GM19023 (cell line): Measurements from ENCODE around the gene SLC4A2.
"Not testable (repeated sequence)": the region's sequence is repeated elsewhere in the genome, so short reads cannot be mapped to it uniquely, and the experiment has no call there.

Experiments
- ATAC-seq: cut with Tn5 transposase; IDR thresholded peaks from one replicate; pipeline ENCODE4 v1.9.1; 2021; ENCODE audit warnings: mild to moderate bottlenecking, moderate library complexity; ENCODE audit not compliant: unreplicated experiment

SLC4A2 gene

GRCh38 chr7:151059367-151060112 is at the start of gene SLC4A2:
SLC4A2 (plus strand) TSS chr7:151059589; CDS start chr7:151061988, 2,399 bp downstream.
- ATAC-seq = peak; percentile 36

- ATAC-seq = no peak
Measured at GRCh38 chr7:151010037-151010306, 49.4 kb upstream of the SLC4A2 start.

- no peak for ATAC-seq
Measured at GRCh38 chr7:151010307-151011096, 48.9 kb upstream of the SLC4A2 start.

- ATAC-seq = no peak
Measured at GRCh38 chr7:151011097-151011409, 48.3 kb upstream of the SLC4A2 start.

- not testable (repeated sequence) for ATAC-seq
Measured at GRCh38 chr7:151011616-151012015, 47.8 kb upstream of the SLC4A2 start.

GRCh38 chr7:151012031-151012692 is 47.2 kb upstream of the SLC4A2 start:
- no peak for ATAC-seq

GRCh38 chr7:151012911-151013347 is 46.5 kb upstream of the SLC4A2 start:
- ATAC-seq = no peak

DNA sequence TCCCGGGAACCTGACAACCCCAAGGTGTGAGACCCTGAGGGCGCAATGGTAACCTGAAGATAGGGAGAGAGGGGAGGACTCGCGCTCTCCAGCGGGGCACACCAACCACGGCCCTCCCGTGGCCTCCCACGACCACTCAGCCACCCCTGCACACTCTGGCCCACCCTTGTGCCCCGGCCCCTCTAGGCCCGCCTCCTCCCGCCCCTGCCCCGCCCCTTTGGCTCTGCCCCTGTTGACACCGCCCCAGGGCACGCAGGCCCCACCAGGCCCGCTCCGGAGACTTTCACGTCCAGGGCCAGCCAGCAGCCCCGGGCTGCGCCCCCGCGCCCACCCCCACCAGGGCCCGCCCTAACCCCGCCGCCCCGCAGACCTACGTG is 46.0 kb upstream of the SLC4A2 start:
- peak; percentile 1 for ATAC-seq

- peak; percentile 61 for ATAC-seq
Measured at GRCh38 chr7:151013733-151014497, 45.5 kb upstream of the SLC4A2 start.

DNA sequence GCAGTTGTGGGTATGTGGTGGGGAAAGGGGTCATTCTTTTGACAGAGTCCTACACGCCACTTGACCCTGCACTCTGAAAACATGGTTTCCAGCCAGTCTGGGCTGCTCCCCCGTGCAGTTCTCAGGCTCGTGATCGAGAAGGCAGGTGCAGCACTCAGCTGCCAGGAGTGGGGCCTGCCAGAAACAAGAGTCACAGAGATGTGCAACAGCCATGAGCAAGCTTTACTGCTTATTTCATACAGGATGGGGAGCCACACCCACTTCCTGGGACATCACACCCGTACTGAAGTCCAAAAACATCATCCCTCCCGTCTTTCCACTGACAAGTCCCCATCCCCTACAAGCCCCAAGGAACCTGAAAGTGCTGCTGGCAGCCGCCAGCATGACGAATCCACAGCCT is 44.4 kb upstream of the SLC4A2 start:
- no peak for ATAC-seq

- no peak for ATAC-seq
Measured at GRCh38 chr7:151015967-151016366, 43.4 kb upstream of the SLC4A2 start.

DNA sequence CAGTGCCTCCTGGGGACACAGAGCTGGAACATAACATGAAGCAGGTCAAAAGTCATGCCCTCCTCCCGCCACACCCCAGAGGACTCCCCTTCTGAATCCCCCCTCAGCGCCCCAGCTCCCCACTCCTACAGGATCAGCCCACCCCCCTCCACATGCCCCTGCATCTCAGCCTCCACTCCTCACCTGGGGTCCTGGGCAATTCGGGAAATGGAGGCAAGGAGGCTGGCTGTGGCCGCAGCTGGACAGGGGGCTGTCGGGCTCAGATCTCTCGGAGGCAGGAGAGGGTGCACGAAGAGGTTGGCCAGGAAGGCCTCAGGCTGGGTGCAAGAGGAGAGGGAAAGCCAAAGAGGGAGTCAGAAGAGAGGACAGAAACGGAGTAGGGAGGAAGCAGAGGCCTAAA is 42.9 kb upstream of the SLC4A2 start:
- no peak for ATAC-seq

DNA sequence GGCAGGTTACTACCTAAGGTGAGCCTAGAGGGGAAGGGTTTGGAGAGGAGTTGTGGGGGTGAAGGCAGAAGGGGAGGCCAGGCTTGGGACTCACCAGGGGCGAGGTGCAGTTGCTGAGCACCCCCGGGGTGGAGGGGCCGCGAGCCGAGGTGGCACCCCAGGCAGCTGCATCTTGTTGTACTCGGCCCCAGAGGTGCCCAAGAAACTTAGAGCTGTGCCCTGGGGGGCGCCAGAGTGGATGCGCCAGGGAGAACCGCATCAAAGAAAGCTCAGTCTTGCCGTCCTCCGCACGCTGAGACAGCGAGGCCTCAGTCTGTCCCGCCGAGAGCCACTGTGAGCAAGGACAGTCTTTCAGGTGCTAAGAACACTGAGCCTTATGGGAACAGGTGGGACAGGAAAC is 42.4 kb upstream of the SLC4A2 start:
- no peak for ATAC-seq

GRCh38 chr7:151017370-151017952 is 41.9 kb upstream of the SLC4A2 start:
- ATAC-seq = no peak

GRCh38 chr7:151017953-151018420 is 41.4 kb upstream of the SLC4A2 start:
- peak; percentile 71 for ATAC-seq

GRCh38 chr7:151018421-151019129 is 40.8 kb upstream of the SLC4A2 start:
- no peak for ATAC-seq

- ATAC-seq = no peak
Measured at GRCh38 chr7:151019130-151019447, 40.3 kb upstream of the SLC4A2 start.

- ATAC-seq = no peak
Measured at GRCh38 chr7:151020231-151020630, 39.2 kb upstream of the SLC4A2 start.

- ATAC-seq = no peak
Measured at GRCh38 chr7:151023232-151023631, 36.2 kb upstream of the SLC4A2 start.

GRCh38 chr7:151024435-151025056 is 34.8 kb upstream of the SLC4A2 start, which contains the start of gene ATG9B:
ATG9B (minus strand) TSS chr7:151024494; CDS start chr7:151024423, 71 bp downstream.
- no peak for ATAC-seq
